ENCODE results near the gene FOSB. TPM values are rescaled to one million over a fixed set of nuclear protein-coding genes. Genes with fewer than 3 reads are reported as not detected.

The FOSB gene
- total RNA-seq, 1 experiment from 2014 or later: 2.3 TPM

DNA sequence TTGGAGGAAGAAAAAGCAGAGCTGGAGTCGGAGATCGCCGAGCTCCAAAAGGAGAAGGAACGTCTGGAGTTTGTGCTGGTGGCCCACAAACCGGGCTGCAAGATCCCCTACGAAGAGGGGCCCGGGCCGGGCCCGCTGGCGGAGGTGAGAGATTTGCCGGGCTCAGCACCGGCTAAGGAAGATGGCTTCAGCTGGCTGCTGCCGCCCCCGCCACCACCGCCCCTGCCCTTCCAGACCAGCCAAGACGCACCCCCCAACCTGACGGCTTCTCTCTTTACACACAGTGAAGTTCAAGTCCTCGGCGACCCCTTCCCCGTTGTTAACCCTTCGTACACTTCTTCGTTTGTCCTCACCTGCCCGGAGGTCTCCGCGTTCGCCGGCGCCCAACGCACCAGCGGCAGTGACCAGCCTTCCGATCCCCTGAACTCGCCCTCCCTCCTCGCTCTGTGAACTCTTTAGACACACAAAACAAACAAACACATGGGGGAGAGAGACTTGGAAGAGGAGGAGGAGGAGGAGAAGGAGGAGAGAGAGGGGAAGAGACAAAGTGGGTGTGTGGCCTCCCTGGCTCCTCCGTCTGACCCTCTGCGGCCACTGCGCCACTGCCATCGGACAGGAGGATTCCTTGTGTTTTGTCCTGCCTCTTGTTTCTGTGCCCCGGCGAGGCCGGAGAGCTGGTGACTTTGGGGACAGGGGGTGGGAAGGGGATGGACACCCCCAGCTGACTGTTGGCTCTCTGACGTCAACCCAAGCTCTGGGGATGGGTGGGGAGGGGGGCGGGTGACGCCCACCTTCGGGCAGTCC lies 5.0 kb downstream of the FOSB start (continued):
- TF ChIP-seq, protein P1, sequence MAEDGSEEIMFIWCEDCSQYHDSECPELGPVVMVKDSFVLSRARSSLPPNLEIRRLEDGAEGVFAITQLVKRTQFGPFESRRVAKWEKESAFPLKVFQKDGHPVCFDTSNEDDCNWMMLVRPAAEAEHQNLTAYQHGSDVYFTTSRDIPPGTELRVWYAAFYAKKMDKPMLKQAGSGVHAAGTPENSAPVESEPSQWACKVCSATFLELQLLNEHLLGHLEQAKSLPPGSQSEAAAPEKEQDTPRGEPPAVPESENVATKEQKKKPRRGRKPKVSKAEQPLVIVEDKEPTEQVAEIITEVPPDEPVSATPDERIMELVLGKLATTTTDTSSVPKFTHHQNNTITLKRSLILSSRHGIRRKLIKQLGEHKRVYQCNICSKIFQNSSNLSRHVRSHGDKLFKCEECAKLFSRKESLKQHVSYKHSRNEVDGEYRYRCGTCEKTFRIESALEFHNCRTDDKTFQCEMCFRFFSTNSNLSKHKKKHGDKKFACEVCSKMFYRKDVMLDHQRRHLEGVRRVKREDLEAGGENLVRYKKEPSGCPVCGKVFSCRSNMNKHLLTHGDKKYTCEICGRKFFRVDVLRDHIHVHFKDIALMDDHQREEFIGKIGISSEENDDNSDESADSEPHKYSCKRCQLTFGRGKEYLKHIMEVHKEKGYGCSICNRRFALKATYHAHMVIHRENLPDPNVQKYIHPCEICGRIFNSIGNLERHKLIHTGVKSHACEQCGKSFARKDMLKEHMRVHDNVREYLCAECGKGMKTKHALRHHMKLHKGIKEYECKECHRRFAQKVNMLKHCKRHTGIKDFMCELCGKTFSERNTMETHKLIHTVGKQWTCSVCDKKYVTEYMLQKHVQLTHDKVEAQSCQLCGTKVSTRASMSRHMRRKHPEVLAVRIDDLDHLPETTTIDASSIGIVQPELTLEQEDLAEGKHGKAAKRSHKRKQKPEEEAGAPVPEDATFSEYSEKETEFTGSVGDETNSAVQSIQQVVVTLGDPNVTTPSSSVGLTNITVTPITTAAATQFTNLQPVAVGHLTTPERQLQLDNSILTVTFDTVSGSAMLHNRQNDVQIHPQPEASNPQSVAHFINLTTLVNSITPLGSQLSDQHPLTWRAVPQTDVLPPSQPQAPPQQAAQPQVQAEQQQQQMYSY (CRISPR knock-in tag; IDR thresholded peaks at IDR 0.05): no peak
- TF ChIP-seq CREM (CRISPR knock-in tag; IDR thresholded peaks at IDR 0.05) (no peak), ETV6 (CRISPR knock-in tag; IDR thresholded peaks at IDR 0.05) (no peak), ZNF219 (CRISPR knock-in tag; IDR thresholded peaks at IDR 0.05; ENCODE audit: borderline replicate concordance) (no peak), SMAD3 (CRISPR knock-in tag; IDR thresholded peaks at IDR 0.05; ENCODE audit: borderline replicate concordance) (no peak), SOX15 (CRISPR knock-in tag; IDR thresholded peaks at IDR 0.05) (no peak)
- TF ChIP-seq, protein P2, sequence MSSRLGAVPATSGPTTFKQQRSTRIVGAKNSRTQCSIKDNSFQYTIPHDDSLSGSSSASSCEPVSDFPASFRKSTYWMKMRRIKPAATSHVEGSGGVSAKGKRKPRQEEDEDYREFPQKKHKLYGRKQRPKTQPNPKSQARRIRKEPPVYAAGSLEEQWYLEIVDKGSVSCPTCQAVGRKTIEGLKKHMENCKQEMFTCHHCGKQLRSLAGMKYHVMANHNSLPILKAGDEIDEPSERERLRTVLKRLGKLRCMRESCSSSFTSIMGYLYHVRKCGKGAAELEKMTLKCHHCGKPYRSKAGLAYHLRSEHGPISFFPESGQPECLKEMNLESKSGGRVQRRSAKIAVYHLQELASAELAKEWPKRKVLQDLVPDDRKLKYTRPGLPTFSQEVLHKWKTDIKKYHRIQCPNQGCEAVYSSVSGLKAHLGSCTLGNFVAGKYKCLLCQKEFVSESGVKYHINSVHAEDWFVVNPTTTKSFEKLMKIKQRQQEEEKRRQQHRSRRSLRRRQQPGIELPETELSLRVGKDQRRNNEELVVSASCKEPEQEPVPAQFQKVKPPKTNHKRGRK (CRISPR knock-in tag; IDR thresholded peaks at IDR 0.05; ENCODE audit: borderline replicate concordance): no peak

DNA sequence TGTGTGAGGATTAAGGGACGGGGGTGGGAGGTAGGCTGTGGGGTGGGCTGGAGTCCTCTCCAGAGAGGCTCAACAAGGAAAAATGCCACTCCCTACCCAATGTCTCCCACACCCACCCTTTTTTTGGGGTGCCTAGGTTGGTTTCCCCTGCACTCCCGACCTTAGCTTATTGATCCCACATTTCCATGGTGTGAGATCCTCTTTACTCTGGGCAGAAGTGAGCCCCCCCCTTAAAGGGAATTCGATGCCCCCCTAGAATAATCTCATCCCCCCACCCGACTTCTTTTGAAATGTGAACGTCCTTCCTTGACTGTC lies 5.5 kb downstream of the FOSB start:
- no peaks in the 10 kb centered on the region for H3K36me3 Mint-ChIP-seq
- TF ChIP-seq JUN (CRISPR knock-in tag; IDR thresholded peaks at IDR 0.05) (no peak), FOXP1 (CRISPR knock-in tag; IDR thresholded peaks at IDR 0.05; ENCODE audit: borderline replicate concordance) (no peak)
- peaks cover 81% of the 10 kb centered on the region for H3K27me3 Mint-ChIP-seq (ENCODE audit: low read depth)
- peak overlapping the region; percentile 73 for H3K4me3 Mint-ChIP-seq
- ChIA-PET CTCF (interaction anchor here (1.8 to 5.0 kb wide), 2 partner anchors 12 to 34 kb away, joined by 13 to 33 read pairs; no protein-coding TSS in a partner anchor), POLR2A (no interaction called here)
- no peaks in the 10 kb centered on the region for H3K9me3 Mint-ChIP-seq
- ATAC-seq (no peak), DNase-seq (ENCODE audit: low spot score) (no peak)
- peaks cover 32% of the 10 kb centered on the region for H3K4me1 Mint-ChIP-seq
- no peak overlapping the region for H3K27ac Mint-ChIP-seq

DNA sequence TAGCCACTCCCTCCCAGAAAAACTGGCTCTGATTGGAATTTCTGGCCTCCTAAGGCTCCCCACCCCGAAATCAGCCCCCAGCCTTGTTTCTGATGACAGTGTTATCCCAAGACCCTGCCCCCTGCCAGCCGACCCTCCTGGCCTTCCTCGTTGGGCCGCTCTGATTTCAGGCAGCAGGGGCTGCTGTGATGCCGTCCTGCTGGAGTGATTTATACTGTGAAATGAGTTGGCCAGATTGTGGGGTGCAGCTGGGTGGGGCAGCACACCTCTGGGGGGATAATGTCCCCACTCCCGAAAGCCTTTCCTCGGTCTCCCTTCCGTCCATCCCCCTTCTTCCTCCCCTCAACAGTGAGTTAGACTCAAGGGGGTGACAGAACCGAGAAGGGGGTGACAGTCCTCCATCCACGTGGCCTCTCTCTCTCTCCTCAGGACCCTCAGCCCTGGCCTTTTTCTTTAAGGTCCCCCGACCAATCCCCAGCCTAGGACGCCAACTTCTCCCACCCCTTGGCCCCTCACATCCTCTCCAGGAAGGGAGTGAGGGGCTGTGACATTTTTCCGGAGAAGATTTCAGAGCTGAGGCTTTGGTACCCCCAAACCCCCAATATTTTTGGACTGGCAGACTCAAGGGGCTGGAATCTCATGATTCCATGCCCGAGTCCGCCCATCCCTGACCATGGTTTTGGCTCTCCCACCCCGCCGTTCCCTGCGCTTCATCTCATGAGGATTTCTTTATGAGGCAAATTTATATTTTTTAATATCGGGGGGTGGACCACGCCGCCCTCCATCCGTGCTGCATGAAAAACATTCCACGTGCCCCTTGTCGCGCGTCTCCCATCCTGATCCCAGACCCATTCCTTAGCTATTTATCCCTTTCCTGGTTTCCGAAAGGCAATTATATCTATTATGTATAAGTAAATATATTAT lies 6.1 kb downstream of the FOSB start:
- TF ChIP-seq, protein P3, sequence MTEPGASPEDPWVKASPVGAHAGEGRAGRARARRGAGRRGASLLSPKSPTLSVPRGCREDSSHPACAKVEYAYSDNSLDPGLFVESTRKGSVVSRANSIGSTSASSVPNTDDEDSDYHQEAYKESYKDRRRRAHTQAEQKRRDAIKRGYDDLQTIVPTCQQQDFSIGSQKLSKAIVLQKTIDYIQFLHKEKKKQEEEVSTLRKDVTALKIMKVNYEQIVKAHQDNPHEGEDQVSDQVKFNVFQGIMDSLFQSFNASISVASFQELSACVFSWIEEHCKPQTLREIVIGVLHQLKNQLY (CRISPR knock-in tag; IDR thresholded peaks at IDR 0.05): no peak
- TF ChIP-seq ZNF671 (CRISPR knock-in tag; IDR thresholded peaks at IDR 0.05): no peak
- no peak for TF ChIP-seq NR1H2 (CRISPR knock-in tag; IDR thresholded peaks at IDR 0.05)
- TF ChIP-seq, protein P4, sequence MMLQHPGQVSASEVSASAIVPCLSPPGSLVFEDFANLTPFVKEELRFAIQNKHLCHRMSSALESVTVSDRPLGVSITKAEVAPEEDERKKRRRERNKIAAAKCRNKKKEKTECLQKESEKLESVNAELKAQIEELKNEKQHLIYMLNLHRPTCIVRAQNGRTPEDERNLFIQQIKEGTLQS (CRISPR knock-in tag; conservative IDR thresholded peaks at IDR 0.05): no peak
- TF ChIP-seq, protein P5, sequence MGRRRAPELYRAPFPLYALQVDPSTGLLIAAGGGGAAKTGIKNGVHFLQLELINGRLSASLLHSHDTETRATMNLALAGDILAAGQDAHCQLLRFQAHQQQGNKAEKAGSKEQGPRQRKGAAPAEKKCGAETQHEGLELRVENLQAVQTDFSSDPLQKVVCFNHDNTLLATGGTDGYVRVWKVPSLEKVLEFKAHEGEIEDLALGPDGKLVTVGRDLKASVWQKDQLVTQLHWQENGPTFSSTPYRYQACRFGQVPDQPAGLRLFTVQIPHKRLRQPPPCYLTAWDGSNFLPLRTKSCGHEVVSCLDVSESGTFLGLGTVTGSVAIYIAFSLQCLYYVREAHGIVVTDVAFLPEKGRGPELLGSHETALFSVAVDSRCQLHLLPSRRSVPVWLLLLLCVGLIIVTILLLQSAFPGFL (CRISPR knock-in tag; IDR thresholded peaks at IDR 0.05; ENCODE audit: borderline replicate concordance): no peak
- TF ChIP-seq, protein P2 (CRISPR knock-in tag; IDR thresholded peaks at IDR 0.05; ENCODE audit: borderline replicate concordance): no peak
- TF ChIP-seq ZNF423 (CRISPR knock-in tag; IDR thresholded peaks at IDR 0.05): no peak
- no peak for TF ChIP-seq NFATC4 (CRISPR knock-in tag; IDR thresholded peaks at IDR 0.05)
- no peak for TF ChIP-seq PRRX2 (CRISPR knock-in tag; IDR thresholded peaks at IDR 0.05)
- DNase-seq (ENCODE audit: low spot score): no peak
- ChIA-PET POLR2A (no interaction called here), CTCF (interaction anchor here (1.8 to 5.0 kb wide), 3 partner anchors 12 to 34 kb away, joined by 11 to 33 read pairs (median 13); no protein-coding TSS in a partner anchor)
- Mint-ChIP-seq H3K4me3 (peak overlapping the region; percentile 49), H3K9me3 (no peaks in the 10 kb centered on the region), H3K36me3 (no peaks in the 10 kb centered on the region), H3K4me1 (peaks cover 29% of the 10 kb centered on the region), H3K27ac (no peak overlapping the region; the same call in 1 of the 2 replicates), H3K27me3 (ENCODE audit: low read depth) (peaks cover 81% of the 10 kb centered on the region)
- ATAC-seq: no peak
